AG20443 (cell line): ENCODE results near the gene PLD4.
A peak's percentile ranks its signal among the peaks of the same experiment; 100 is the strongest.

ENCODE experiments used
- DNase-seq: peaks from one replicate; pipeline ENCODE4 v3.0.0; 2012; ENCODE audit warnings: low spot score, mixed read lengths

Gene PLD4

GRCh38 chr14:104975481-104976197 is 51.0 kb downstream of the PLD4 start:
- no peak for DNase-seq

- DNase-seq = peak; percentile 75
These were observed 51.7 kb downstream of the PLD4 start for GRCh38 chr14:104976198-104977007.

- no peak for DNase-seq
These were observed 52.5 kb downstream of the PLD4 start for GRCh38 chr14:104977008-104977680.

GRCh38 chr14:104977681-104978653 is 53.3 kb downstream of the PLD4 start, which contains the start of gene AHNAK2:
Gene AHNAK2 (minus strand): TSS chr14:104978374. CDS start chr14:104978237, 137 bp downstream.
- peak; percentile 90 for DNase-seq

GRCh38 chr14:104978746-104979691 is 54.3 kb downstream of the PLD4 start:
- no peak for DNase-seq

GRCh38 chr14:104979758-104980610 is 55.3 kb downstream of the PLD4 start:
- no peak for DNase-seq

GRCh38 chr14:104980611-104981531 is 56.2 kb downstream of the PLD4 start:
- DNase-seq = no peak

- no peak for DNase-seq
These were observed 57.2 kb downstream of the PLD4 start for GRCh38 chr14:104981699-104982541.

GRCh38 chr14:104982548-104983230 is 58.0 kb downstream of the PLD4 start:
- no peak for DNase-seq
